NT2/D1 (cell line): ENCODE measurements around the gene RTN4.

Source experiments
- SUZ12 ChIP-seq: IDR thresholded peaks from 2 replicates; pipeline ENCODE4 v1.6.1; 2011; ENCODE audit not compliant: insufficient read length, insufficient read depth; ENCODE audit errors: extremely low read depth
- YY1 ChIP-seq: IDR thresholded peaks from 2 replicates; pipeline ENCODE4 v1.6.1; 2011; ENCODE audit not compliant: insufficient read length, insufficient read depth
- ZNF274 ChIP-seq: IDR thresholded peaks from 2 replicates; pipeline ENCODE4 v1.6.1; 2011; ENCODE audit warnings: mild to moderate bottlenecking, low read depth, low read length

GRCh38 chr2:54968561-54969218, 81.6 kb downstream of the RTN4 start:
- TF ChIP-seq ZNF274 (no peak), YY1 (no peak), SUZ12 (no peak)
